ENCODE results near the gene ADAMTS17.

The ADAMTS17 gene

GRCh38 chr15:100160953-100161352 is 180.8 kb downstream of the ADAMTS17 start:
- no peak for DNase-seq

GRCh38 chr15:100159436-100159835 is 182.3 kb downstream of the ADAMTS17 start:
- DNase-seq, result no peak

- DNase-seq, result no peak
Observed at GRCh38 chr15:100158356-100158755, 183.4 kb downstream of the ADAMTS17 start.

GRCh38 chr15:100156201-100156600 is 185.6 kb downstream of the ADAMTS17 start:
- DNase-seq, result no peak

- no peak for DNase-seq
Observed at GRCh38 chr15:100154338-100154737, 187.4 kb downstream of the ADAMTS17 start.

- DNase-seq, result no peak
Observed at GRCh38 chr15:100152463-100152862, 189.3 kb downstream of the ADAMTS17 start.

GRCh38 chr15:100150906-100151305 is 190.9 kb downstream of the ADAMTS17 start:
- no peak for DNase-seq

- DNase-seq, result no peak
Observed at GRCh38 chr15:100147828-100148227, 193.9 kb downstream of the ADAMTS17 start.

GRCh38 chr15:100143378-100143777 is 198.4 kb downstream of the ADAMTS17 start:
- DNase-seq, result no peak

- DNase-seq, result no peak
Observed at GRCh38 chr15:100141311-100142001, 200.3 kb downstream of the ADAMTS17 start.

- no peak for DNase-seq
Observed at GRCh38 chr15:100140527-100141308, 201.1 kb downstream of the ADAMTS17 start.

GRCh38 chr15:100134586-100134985 is 207.2 kb downstream of the ADAMTS17 start:
- no peak for DNase-seq

- no peak for DNase-seq
Observed at GRCh38 chr15:100134089-100134583, 207.6 kb downstream of the ADAMTS17 start.

- DNase-seq, result no peak
Observed at GRCh38 chr15:100133001-100133400, 208.8 kb downstream of the ADAMTS17 start.

- no peak for DNase-seq
Observed at GRCh38 chr15:100132309-100132708, 209.5 kb downstream of the ADAMTS17 start.

- no peak for DNase-seq
Observed at GRCh38 chr15:100131321-100132224, 210.2 kb downstream of the ADAMTS17 start.

GRCh38 chr15:100129677-100130076 is 212.1 kb downstream of the ADAMTS17 start:
- no peak for DNase-seq

GRCh38 chr15:100125401-100126191 is 216.2 kb downstream of the ADAMTS17 start:
- DNase-seq, result peak; percentile 65

GRCh38 chr15:100124936-100125335 is 216.8 kb downstream of the ADAMTS17 start:
- DNase-seq, result no peak

- no peak for DNase-seq
Observed at GRCh38 chr15:100124361-100124760, 217.4 kb downstream of the ADAMTS17 start.

- peak; percentile 20 for DNase-seq
Observed at GRCh38 chr15:100123611-100124010, 218.2 kb downstream of the ADAMTS17 start.

GRCh38 chr15:100121285-100121684 is 220.5 kb downstream of the ADAMTS17 start:
- no peak for DNase-seq
